SU-DHL-6 (cell line): ENCODE results near the gene SMIM41.

Experiments
- CTCF ChIP-seq: fragments of 200-600 bp; sonication (generic); IDR thresholded peaks from one replicate; pipeline ENCODE4 v1.5.1; 2017; ENCODE audit warnings: antibody characterized with exemption, mild to moderate bottlenecking, low read length, moderate library complexity; ENCODE audit not compliant: insufficient read depth, poor library complexity, severe bottlenecking
- EZH2phosphoT487 ChIP-seq: fragments of 200-600 bp; sonication (generic), shearing (Covaris generic); conservative IDR thresholded peaks from 2 replicates; pipeline ENCODE4 v1.6.1; 2018; ENCODE audit warnings: mild to moderate bottlenecking, antibody characterized with exemption, low read length, moderate library complexity, mixed read lengths

DNA sequence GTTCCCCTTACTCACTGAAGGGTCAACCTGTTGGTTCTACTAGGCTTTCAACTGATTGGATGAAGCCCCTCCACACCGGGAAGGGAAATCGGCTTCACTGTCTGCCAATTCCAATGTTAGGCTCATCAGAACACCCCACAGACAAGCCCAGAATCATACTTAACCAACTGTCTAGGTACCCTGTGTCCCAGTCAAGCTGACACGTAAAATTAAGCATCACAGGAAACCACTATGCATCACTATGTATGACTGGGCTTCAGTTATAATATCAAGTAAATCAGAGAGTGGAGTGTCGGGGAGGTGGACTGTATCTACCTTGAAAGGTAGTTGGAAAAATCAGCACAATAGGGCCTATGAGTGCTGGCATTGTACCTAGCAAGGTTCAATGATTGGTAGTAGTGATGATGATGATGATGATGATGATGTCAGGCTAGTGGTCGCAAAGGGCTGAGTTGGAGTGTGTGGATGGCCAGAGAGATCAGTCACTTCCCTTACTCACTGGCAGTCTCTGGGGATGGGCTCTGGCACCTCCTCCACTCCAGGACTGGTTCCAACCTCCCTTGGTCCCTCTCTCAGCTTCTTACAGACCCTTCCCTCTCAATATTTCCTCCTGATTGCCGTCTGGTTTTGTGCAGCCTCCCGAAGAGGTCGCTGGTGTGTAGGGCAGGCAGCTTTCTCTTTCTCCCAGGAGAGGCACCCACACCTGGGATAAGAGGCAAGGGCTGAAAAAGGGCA, 13.0 kb upstream of the SMIM41 start:
- no peak for TF ChIP-seq CTCF
- TF ChIP-seq EZH2phosphoT487, result no peak
